Natural killer cell (primary cell): ENCODE results near the gene SLC9A8. TPM values are rescaled to one million over a fixed set of nuclear protein-coding genes. Genes with fewer than 3 reads are reported as not detected.

ENCODE experiments used
- ATAC-seq, 3 donors: fragments of 150-1000 bp in 2 of 3; fragments of 200-7000 bp in 1 of 3; cut with Tn5 transposase; 1 replicate in 1 of 3; 2 replicates in 2 of 3; pipeline ENCODE4 v1.10.0; 2021; ENCODE audit warnings: mild to moderate bottlenecking in 2 of 3, moderate library complexity in 2 of 3
- DNase-seq, 2 donors: peaks; one replicate each; pipeline versions ENCODE4 v3.0.0 to v3.0.0-alpha.2; 2013 to 2021; ENCODE audit warnings: mixed read lengths in 1 of 2
- H3K27ac ChIP-seq: one replicate; pipeline ENCODE4 v1.5.1; 2013; ENCODE audit warnings: mild to moderate bottlenecking, low read length
- H3K27me3 ChIP-seq: one replicate; pipeline ENCODE4 v1.6.1; 2013; ENCODE audit warnings: low read length; ENCODE audit not compliant: control insufficient read depth, insufficient read depth
- H3K36me3 ChIP-seq: one replicate; pipeline ENCODE4 v1.6.1; 2013; ENCODE audit warnings: low read length; ENCODE audit not compliant: control insufficient read depth, insufficient read depth
- H3K4me1 ChIP-seq: one replicate; pipeline ENCODE4 v1.6.1; 2013; ENCODE audit warnings: low read length; ENCODE audit not compliant: control insufficient read depth, insufficient read depth
- H3K4me3 ChIP-seq: one replicate; pipeline ENCODE4 v1.5.1; 2013; ENCODE audit warnings: low read length
- H3K9me3 ChIP-seq: one replicate; pipeline ENCODE4 v1.6.1; 2013; ENCODE audit warnings: low read length; ENCODE audit not compliant: control insufficient read depth, insufficient read depth
- H3K27ac Mint-ChIP-seq, 2 donors: one replicate each; pipeline ENCODE4 v1.8.0; 2022; ENCODE audit warnings: mild to moderate bottlenecking in 2 of 2, mixed read lengths in 2 of 2, moderate library complexity in 1 of 2
- H3K27me3 Mint-ChIP-seq, 2 donors: one replicate each; pipeline ENCODE4 v1.8.0; 2022; ENCODE audit warnings: low read depth in 2 of 2, mixed read lengths in 2 of 2
- H3K36me3 Mint-ChIP-seq: one replicate; pipeline ENCODE4 v1.8.0; 2022; ENCODE audit warnings: mixed read lengths
- H3K4me1 Mint-ChIP-seq, 2 donors: one replicate each; pipeline ENCODE4 v1.8.0; 2022; ENCODE audit warnings: mixed read lengths in 2 of 2
- H3K4me3 Mint-ChIP-seq: one replicate; pipeline ENCODE4 v1.8.0; 2022; ENCODE audit warnings: mild to moderate bottlenecking, moderate library complexity, mixed read lengths
- H3K9me3 Mint-ChIP-seq, 2 donors: one replicate each; pipeline ENCODE4 v1.8.0; 2022; ENCODE audit warnings: mixed read lengths in 2 of 2
- CTCF ChIP-seq: fragments of 200-600 bp; IDR thresholded peaks from one replicate; pipeline ENCODE4 v1.8.0; 2022; ENCODE audit warnings: antibody characterized with exemption
- WGBS: methylation state at CpG from one replicate; pipeline ENCODE4 v1.1.7; 2013; ENCODE audit warnings: missing lambda C conversion rate; ENCODE audit not compliant: insufficient coverage; 5-methylcytosine and 5-hydroxymethylcytosine counted together
- intact Hi-C: fragments of 100-400 bp; cut with micrococcal nuclease; formaldehyde crosslinking; loops from one replicate; pipeline ENCODE4 v1.14.2; 2022
- total RNA-seq, 4 donors: library from RNA; stranded (reverse); fragments of 120-200 nt in 1 of 4; gene quantifications; one replicate each; pipeline versions ENCODE4 v1.2.3 to v1.2.4, GENCODE V29; 2013 to 2022

The SLC9A8 gene
- total RNA-seq, 3 donors from 2014 or later (not counting 1 experiment from before 2014, with no cell fraction given): 54.5 to 68.7 (median 58.8) TPM

- intact Hi-C loops: no loop called here
- 78% methylated on average over 6 of the region's 6 CpGs for WGBS
- H3K4me1 ChIP-seq: peaks cover 28% of the 10 kb centered on the region
These were observed 15.3 kb upstream of the SLC9A8 start for GRCh38 chr20:49797344-49797615.

GRCh38 chr20:49798718-49799117 lies 13.9 kb upstream of the SLC9A8 start:
- intact Hi-C loops: no loop called here
- no peak for TF ChIP-seq CTCF
- H3K27ac ChIP-seq: no peak overlapping the region
- no peaks in the 10 kb centered on the region for H3K9me3 ChIP-seq
- H3K9me3 Mint-ChIP-seq: no peaks in the 10 kb centered on the region
- ATAC-seq: no peak
- H3K27me3 ChIP-seq: no peaks in the 10 kb centered on the region
- H3K27me3 Mint-ChIP-seq: no peaks in the 10 kb centered on the region
- 94% methylated on average over 4 of the region's 4 CpGs for WGBS
- no peaks in the 10 kb centered on the region for H3K36me3 Mint-ChIP-seq
- H3K27ac Mint-ChIP-seq: no peak overlapping the region
- H3K4me1 Mint-ChIP-seq: peaks cover 0 to 12% of the 10 kb centered on the region in 2 donors
- H3K4me3 ChIP-seq: no peak overlapping the region
- peaks cover 32% of the 10 kb centered on the region for H3K4me1 ChIP-seq
- H3K4me3 Mint-ChIP-seq: no peak overlapping the region
- DNase-seq: no peak
- H3K36me3 ChIP-seq: no peaks in the 10 kb centered on the region

More at GRCh38 chr20:49797344-49797615, 15.3 kb upstream of the SLC9A8 start:
- no peak for ATAC-seq
- H3K27ac ChIP-seq: no peak overlapping the region
- no peaks in the 10 kb centered on the region for H3K9me3 Mint-ChIP-seq
- H3K4me3 Mint-ChIP-seq: no peak overlapping the region
- no peak for TF ChIP-seq CTCF
- no peak overlapping the region for H3K4me3 ChIP-seq
- H3K9me3 ChIP-seq: no peaks in the 10 kb centered on the region
- peaks cover 0 to 7% of the 10 kb centered on the region in 2 donors for H3K4me1 Mint-ChIP-seq
- DNase-seq: no peak
- no peaks in the 10 kb centered on the region for H3K27me3 Mint-ChIP-seq
- H3K27me3 ChIP-seq: no peaks in the 10 kb centered on the region
- no peaks in the 10 kb centered on the region for H3K36me3 ChIP-seq
- H3K36me3 Mint-ChIP-seq: no peaks in the 10 kb centered on the region
- no peak overlapping the region for H3K27ac Mint-ChIP-seq

- Mint-ChIP-seq H3K27ac (no peak overlapping the region), H3K27me3 (no peaks in the 10 kb centered on the region), H3K4me1 (peaks cover 0 to 16% of the 10 kb centered on the region in 2 donors), H3K36me3 (no peaks in the 10 kb centered on the region), H3K9me3 (no peaks in the 10 kb centered on the region), H3K4me3 (no peak overlapping the region)
- H3K4me3 ChIP-seq: no peak overlapping the region
- no peaks in the 10 kb centered on the region for H3K36me3 ChIP-seq
- DNase-seq (no peak), ATAC-seq (no peak)
- intact Hi-C loops: no loop called here
- WGBS: 95% methylated on average over 6 of the region's 8 CpGs
- H3K9me3 ChIP-seq: no peaks in the 10 kb centered on the region
- peaks cover 29% of the 10 kb centered on the region for H3K4me1 ChIP-seq
- H3K27ac ChIP-seq: no peak overlapping the region
- H3K27me3 ChIP-seq: no peaks in the 10 kb centered on the region
- TF ChIP-seq CTCF: no peak
These were observed 12.9 kb upstream of the SLC9A8 start for GRCh38 chr20:49799698-49800097.

GRCh38 chr20:49803418-49803817 lies 9.2 kb upstream of the SLC9A8 start:
- no peaks in the 10 kb centered on the region for H3K36me3 Mint-ChIP-seq
- peaks cover 5 to 18% of the 10 kb centered on the region in 2 donors for H3K4me1 Mint-ChIP-seq
- peaks cover 31% of the 10 kb centered on the region for H3K4me1 ChIP-seq
- ATAC-seq (no peak), DNase-seq (no peak)
- no peak overlapping the region for H3K27ac ChIP-seq
- no peak overlapping the region for H3K4me3 ChIP-seq
- no peaks in the 10 kb centered on the region for H3K27me3 Mint-ChIP-seq
- no peaks in the 10 kb centered on the region for H3K9me3 ChIP-seq
- no peaks in the 10 kb centered on the region for H3K27me3 ChIP-seq
- H3K36me3 ChIP-seq: no peaks in the 10 kb centered on the region
- WGBS: 100% methylated on average over 1 of the region's 1 CpG
- no peaks in the 10 kb centered on the region for H3K9me3 Mint-ChIP-seq
- no peak for TF ChIP-seq CTCF
- no peak overlapping the region for H3K4me3 Mint-ChIP-seq
- intact Hi-C loops: no loop called here
- H3K27ac Mint-ChIP-seq: no peak overlapping the region
